IPS-15b (cell line): ENCODE data around the gene ANO8.

Experiments used
- H3K27me3 ChIP-seq: one replicate; pipeline ENCODE4 v1.6.1; 2013; ENCODE audit warnings: low read length; ENCODE audit not compliant: control insufficient read depth, insufficient read depth
- H3K36me3 ChIP-seq: one replicate; pipeline ENCODE4 v1.6.1; 2013; ENCODE audit warnings: low read length; ENCODE audit not compliant: control insufficient read depth, insufficient read depth
- H3K4me1 ChIP-seq: one replicate; pipeline ENCODE4 v1.6.1; 2013; ENCODE audit warnings: mild to moderate bottlenecking, low read length; ENCODE audit not compliant: control insufficient read depth, insufficient read depth
- H3K4me3 ChIP-seq: one replicate; pipeline ENCODE4 v1.5.1; 2013; ENCODE audit warnings: low read depth, low read length
- H3K9ac ChIP-seq: one replicate; pipeline ENCODE4 v1.6.1; 2013; ENCODE audit warnings: low read depth, mild to moderate bottlenecking, low read length
- H3K9me3 ChIP-seq: one replicate; pipeline ENCODE4 v1.6.1; 2013; ENCODE audit warnings: mild to moderate bottlenecking, low read length; ENCODE audit not compliant: control insufficient read depth, insufficient read depth

The ANO8 gene

GRCh38 chr19:17358395-17358794, 23.7 kb upstream of the ANO8 start:
- no peaks in the 10 kb centered on the region for H3K9me3 ChIP-seq
- no peak overlapping the region for H3K9ac ChIP-seq
- no peaks in the 10 kb centered on the region for H3K36me3 ChIP-seq

GRCh38 chr19:17357724-17358123, 23.1 kb upstream of the ANO8 start:
- no peak overlapping the region for H3K4me3 ChIP-seq
- no peak overlapping the region for H3K9ac ChIP-seq

More at GRCh38 chr19:17358395-17358794, 23.7 kb upstream of the ANO8 start:
- no peaks in the 10 kb centered on the region for H3K27me3 ChIP-seq
- no peaks in the 10 kb centered on the region for H3K4me1 ChIP-seq
- H3K4me3 ChIP-seq, result no peak overlapping the region

GRCh38 chr19:17357078-17357666, 22.5 kb upstream of the ANO8 start:
- Histone ChIP-seq H3K27me3 (no peaks in the 10 kb centered on the region), H3K36me3 (no peaks in the 10 kb centered on the region), H3K4me1 (no peaks in the 10 kb centered on the region), H3K9me3 (no peaks in the 10 kb centered on the region), H3K9ac (no peak overlapping the region), H3K4me3 (no peak overlapping the region)

More at GRCh38 chr19:17357724-17358123, 23.1 kb upstream of the ANO8 start:
- Histone ChIP-seq H3K9me3 (no peaks in the 10 kb centered on the region), H3K4me1 (no peaks in the 10 kb centered on the region), H3K36me3 (no peaks in the 10 kb centered on the region), H3K27me3 (no peaks in the 10 kb centered on the region)

GRCh38 chr19:17353386-17353785, 18.7 kb upstream of the ANO8 start:
- Histone ChIP-seq H3K27me3 (no peaks in the 10 kb centered on the region), H3K4me3 (no peak overlapping the region), H3K9ac (no peak overlapping the region)

GRCh38 chr19:17352608-17353280, 18.1 kb upstream of the ANO8 start:
- Histone ChIP-seq H3K4me3 (no peak overlapping the region), H3K9me3 (no peaks in the 10 kb centered on the region), H3K9ac (no peak overlapping the region), H3K27me3 (no peaks in the 10 kb centered on the region), H3K4me1 (peaks cover 5% of the 10 kb centered on the region), H3K36me3 (no peaks in the 10 kb centered on the region)

More at GRCh38 chr19:17353386-17353785, 18.7 kb upstream of the ANO8 start:
- no peaks in the 10 kb centered on the region for H3K9me3 ChIP-seq
- peaks cover 5% of the 10 kb centered on the region for H3K4me1 ChIP-seq
- H3K36me3 ChIP-seq, result no peaks in the 10 kb centered on the region

GRCh38 chr19:17351815-17352435, 17.3 kb upstream of the ANO8 start:
- no peaks in the 10 kb centered on the region for H3K9me3 ChIP-seq
- H3K4me1 ChIP-seq, result peaks cover 5% of the 10 kb centered on the region
- H3K4me3 ChIP-seq, result no peak overlapping the region
- H3K9ac ChIP-seq, result no peak overlapping the region
- no peaks in the 10 kb centered on the region for H3K36me3 ChIP-seq
- no peaks in the 10 kb centered on the region for H3K27me3 ChIP-seq

GRCh38 chr19:17348700-17349099, 14.0 kb upstream of the ANO8 start:
- peak overlapping the region; percentile 65 for H3K9ac ChIP-seq
- peaks cover 7% of the 10 kb centered on the region for H3K4me1 ChIP-seq
- no peaks in the 10 kb centered on the region for H3K9me3 ChIP-seq
- no peak overlapping the region for H3K4me3 ChIP-seq
- no peaks in the 10 kb centered on the region for H3K27me3 ChIP-seq
- H3K36me3 ChIP-seq, result no peaks in the 10 kb centered on the region

GRCh38 chr19:17347877-17348276, 13.2 kb upstream of the ANO8 start:
- no peak overlapping the region for H3K9ac ChIP-seq
- peaks cover 2% of the 10 kb centered on the region for H3K36me3 ChIP-seq
- no peaks in the 10 kb centered on the region for H3K27me3 ChIP-seq
- peaks cover 7% of the 10 kb centered on the region for H3K4me1 ChIP-seq
- no peaks in the 10 kb centered on the region for H3K9me3 ChIP-seq
- no peak overlapping the region for H3K4me3 ChIP-seq

GRCh38 chr19:17347361-17347760, 12.7 kb upstream of the ANO8 start:
- H3K4me3 ChIP-seq, result no peak overlapping the region
- H3K9ac ChIP-seq, result no peak overlapping the region

GRCh38 chr19:17346109-17346671, 11.5 kb upstream of the ANO8 start:
- no peak overlapping the region for H3K4me3 ChIP-seq
- H3K27me3 ChIP-seq, result no peaks in the 10 kb centered on the region
- H3K36me3 ChIP-seq, result peaks cover 7% of the 10 kb centered on the region
- H3K9me3 ChIP-seq, result no peaks in the 10 kb centered on the region
- H3K9ac ChIP-seq, result no peak overlapping the region
- H3K4me1 ChIP-seq, result peaks cover 7% of the 10 kb centered on the region

More at GRCh38 chr19:17347361-17347760, 12.7 kb upstream of the ANO8 start:
- H3K36me3 ChIP-seq, result peaks cover 2% of the 10 kb centered on the region
- no peaks in the 10 kb centered on the region for H3K9me3 ChIP-seq
- H3K4me1 ChIP-seq, result peaks cover 7% of the 10 kb centered on the region
- H3K27me3 ChIP-seq, result no peaks in the 10 kb centered on the region

GRCh38 chr19:17341845-17342244, 7.2 kb upstream of the ANO8 start:
- Histone ChIP-seq H3K4me3 (no peak overlapping the region), H3K9me3 (no peaks in the 10 kb centered on the region), H3K4me1 (peaks cover 4% of the 10 kb centered on the region), H3K27me3 (no peaks in the 10 kb centered on the region), H3K36me3 (peaks cover 12% of the 10 kb centered on the region), H3K9ac (no peak overlapping the region)
